Measurements from ENCODE around the gene BNIP3. TPM values are rescaled to one million over a fixed set of nuclear protein-coding genes. Genes with fewer than 3 reads are reported as not detected.

Gene BNIP3
- total and polyA plus RNA-seq, 4 experiments from 2014 or later = 29.8 to 37.0 (median 32.7) TPM

DNA sequence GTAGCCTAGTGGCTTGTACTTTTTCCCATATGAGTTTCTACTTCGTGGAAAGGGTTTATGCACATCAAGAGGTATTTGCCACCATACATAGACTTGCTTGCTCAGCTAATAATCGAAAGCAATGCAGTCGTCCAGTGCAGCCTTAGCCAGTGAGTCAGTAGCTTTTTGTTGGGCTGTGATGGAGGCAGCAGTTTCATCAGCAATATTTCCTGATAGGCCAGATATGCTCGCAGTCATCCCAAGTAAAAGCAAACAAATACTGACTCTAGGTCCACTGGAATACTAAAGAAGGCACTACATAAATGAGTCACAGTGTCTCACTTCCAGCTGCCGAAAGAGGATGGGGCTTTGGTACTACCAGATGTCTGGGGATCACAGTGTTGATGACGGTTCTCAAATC lies 2.1 kb upstream of the BNIP3 start:
- Histone ChIP-seq H3K36me3 (ENCODE audit: insufficient read depth, low read length) (no peaks in the 10 kb centered on the region), H3K4me3 (ENCODE audit: low read length in 2 of 2) (no peak overlapping the region), H3K27ac (ENCODE audit: low read depth, low read length) (no peak overlapping the region), H3K27me3 (ENCODE audit: insufficient read depth, low read length) (no peaks in the 10 kb centered on the region), H3K4me1 (ENCODE audit: insufficient read depth, low read length) (peaks cover 26% of the 10 kb centered on the region), H3K9me3 (ENCODE audit: control insufficient read depth in 1 of 2, low read length in 2 of 2) (no peaks in the 10 kb centered on the region)
- intact Hi-C loops (cut with micrococcal nuclease) = loop anchor here (5.0 kb wide), 1 partner anchor 554 kb away; the partner anchor contains the start of gene INPP5A
- peak overlapping the region; percentile 63 to 82 (median 74) for H3K4me3 Mint-ChIP-seq
- peak overlapping the region in 3 of 7 donors; percentile 25 to 89 (median 72) for H3K27ac Mint-ChIP-seq
- POLR2A ChIA-PET (ENCODE audit: partially characterized antibody) = no interaction called here
- H3K4me1 Mint-ChIP-seq = peaks cover 12 to 35% (median 21%) of the 10 kb centered on the region in 4 donors
- CTCF ChIA-PET (ENCODE audit: partially characterized antibody) = interaction anchor here (1.0 to 1.6 kb wide), 2 partner anchors 39 to 98 kb away, joined by 3 to 4 read pairs; no protein-coding TSS in a partner anchor
- no peaks in the 10 kb centered on the region for H3K27me3 Mint-ChIP-seq
- no peaks in the 10 kb centered on the region for H3K9me3 Mint-ChIP-seq
- peaks cover 0 to 1% of the 10 kb centered on the region in 2 donors for H3K36me3 Mint-ChIP-seq
- DNase-seq = no peak

DNA sequence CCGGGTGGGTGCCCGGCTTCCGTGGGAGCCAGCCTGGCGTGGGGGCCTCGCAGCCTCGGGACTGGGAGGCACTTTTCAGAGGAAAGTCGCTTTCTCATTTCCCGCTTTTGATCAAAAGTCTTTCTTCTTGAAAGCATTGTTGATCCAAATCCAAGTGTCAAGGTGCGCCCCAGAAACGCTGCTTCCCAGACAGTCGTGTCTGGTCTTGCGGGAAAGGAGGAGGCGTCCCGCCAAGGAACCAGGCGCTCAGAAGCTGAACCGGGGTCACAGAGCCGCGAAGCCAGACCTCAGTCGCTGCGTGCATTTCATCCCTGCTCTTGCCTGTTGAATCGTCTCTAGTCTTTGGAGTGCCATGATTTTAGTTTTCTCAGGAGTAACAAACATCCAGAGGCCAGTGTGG lies 1.1 kb upstream of the BNIP3 start:
- ChIA-PET CTCF (ENCODE audit: partially characterized antibody) (no interaction called here), POLR2A (ENCODE audit: partially characterized antibody) (interaction anchor here (1.3 to 2.9 kb wide), 4 partner anchors 10 to 87 kb away, joined by 3 to 21 read pairs (median 12); partner anchors contain the start of gene PPP2R2D)
- Mint-ChIP-seq H3K27ac (peak overlapping the region; percentile 12 to 89 (median 67)), H3K4me1 (peaks cover 15 to 44% (median 29%) of the 10 kb centered on the region in 4 donors), H3K9me3 (no peaks in the 10 kb centered on the region), H3K27me3 (no peaks in the 10 kb centered on the region), H3K36me3 (peaks cover 1 to 4% of the 10 kb centered on the region in 2 donors), H3K4me3 (peak overlapping the region; percentile 63 to 82 (median 74))
- H3K4me3 ChIP-seq (ENCODE audit: low read length in 2 of 2) = peak overlapping the region in 1 of 2 donors; percentile 43
- peaks cover 28% of the 10 kb centered on the region for H3K4me1 ChIP-seq (ENCODE audit: insufficient read depth, low read length)
- H3K27ac ChIP-seq (ENCODE audit: low read depth, low read length) = no peak overlapping the region
- no peaks in the 10 kb centered on the region for H3K27me3 ChIP-seq (ENCODE audit: insufficient read depth, low read length)
- intact Hi-C loops (cut with micrococcal nuclease) = loop anchor here (1.0 to 5.0 kb wide), 3 partner anchors 10 to 555 kb away; partner anchors contain the start of gene INPP5A
- no peaks in the 10 kb centered on the region for H3K9me3 ChIP-seq (ENCODE audit: control insufficient read depth in 1 of 2, low read length in 2 of 2)
- H3K36me3 ChIP-seq (ENCODE audit: insufficient read depth, low read length) = no peaks in the 10 kb centered on the region
- DNase-seq = no peak

GRCh38 chr10:131982185-131982756 lies 548 bp upstream of the BNIP3 start:
- POLR2A ChIA-PET (ENCODE audit: partially characterized antibody) = interaction anchor here (0.7 to 2.9 kb wide), 5 partner anchors 9 to 86 kb away, joined by 3 to 21 read pairs (median 4); partner anchors contain the start of gene PPP2R2D
- Mint-ChIP-seq H3K36me3 (peaks cover 1 to 9% of the 10 kb centered on the region in 2 donors), H3K4me1 (peaks cover 20 to 49% (median 34%) of the 10 kb centered on the region in 4 donors), H3K27ac (no peak overlapping the region), H3K9me3 (no peaks in the 10 kb centered on the region), H3K4me3 (peak overlapping the region; percentile 31 to 81 (median 62)), H3K27me3 (no peaks in the 10 kb centered on the region)
- H3K27ac ChIP-seq (ENCODE audit: low read depth, low read length) = peak overlapping the region; percentile 40
- H3K36me3 ChIP-seq (ENCODE audit: insufficient read depth, low read length) = no peaks in the 10 kb centered on the region
- H3K4me3 ChIP-seq (ENCODE audit: low read length in 2 of 2) = peak overlapping the region in 1 of 2 donors; percentile 43
- H3K4me1 ChIP-seq (ENCODE audit: insufficient read depth, low read length) = peaks cover 33% of the 10 kb centered on the region
- CTCF ChIA-PET (ENCODE audit: partially characterized antibody) = no interaction called here
- intact Hi-C loops (cut with micrococcal nuclease) = loop anchor here (1.0 to 5.0 kb wide), 3 partner anchors 10 to 555 kb away; partner anchors contain the start of gene INPP5A
- H3K27me3 ChIP-seq (ENCODE audit: insufficient read depth, low read length) = no peaks in the 10 kb centered on the region
- peak in 1 of 5 donors; percentile 18 for DNase-seq
- no peaks in the 10 kb centered on the region for H3K9me3 ChIP-seq (ENCODE audit: control insufficient read depth in 1 of 2, low read length in 2 of 2)

GRCh38 chr10:131980761-131981428 lies 828 bp downstream of the BNIP3 start:
- CTCF ChIA-PET (ENCODE audit: partially characterized antibody) = interaction anchor here (0.8 to 1.5 kb wide), 5 partner anchors 9 to 95 kb away, joined by 3 to 9 read pairs (median 5); no protein-coding TSS in a partner anchor
- no peak for DNase-seq
- Mint-ChIP-seq H3K27ac (peak overlapping the region; percentile 81 to 92 (median 87)), H3K4me1 (peaks cover 32 to 63% (median 45%) of the 10 kb centered on the region in 4 donors), H3K4me3 (peak overlapping the region; percentile 74 to 90 (median 86)), H3K27me3 (no peaks in the 10 kb centered on the region), H3K36me3 (peaks cover 1 to 9% of the 10 kb centered on the region in 2 donors), H3K9me3 (no peaks in the 10 kb centered on the region)
- H3K27ac ChIP-seq (ENCODE audit: low read depth, low read length) = peak overlapping the region; percentile 61
- no peaks in the 10 kb centered on the region for H3K36me3 ChIP-seq (ENCODE audit: insufficient read depth, low read length)
- peaks cover 42% of the 10 kb centered on the region for H3K4me1 ChIP-seq (ENCODE audit: insufficient read depth, low read length)
- peak overlapping the region; percentile 34 to 66 for H3K4me3 ChIP-seq (ENCODE audit: low read length in 2 of 2)
- intact Hi-C loops (cut with micrococcal nuclease) = loop anchor here (5.0 kb wide), 1 partner anchor 556 kb away; the partner anchor contains the start of gene INPP5A
- POLR2A ChIA-PET (ENCODE audit: partially characterized antibody) = interaction anchor here (1.3 to 2.9 kb wide), 3 partner anchors 8 to 80 kb away, joined by 6 to 21 read pairs (median 19); partner anchors contain the start of gene PPP2R2D
- H3K9me3 ChIP-seq (ENCODE audit: control insufficient read depth in 1 of 2, low read length in 2 of 2) = no peaks in the 10 kb centered on the region
- H3K27me3 ChIP-seq (ENCODE audit: insufficient read depth, low read length) = no peaks in the 10 kb centered on the region

DNA sequence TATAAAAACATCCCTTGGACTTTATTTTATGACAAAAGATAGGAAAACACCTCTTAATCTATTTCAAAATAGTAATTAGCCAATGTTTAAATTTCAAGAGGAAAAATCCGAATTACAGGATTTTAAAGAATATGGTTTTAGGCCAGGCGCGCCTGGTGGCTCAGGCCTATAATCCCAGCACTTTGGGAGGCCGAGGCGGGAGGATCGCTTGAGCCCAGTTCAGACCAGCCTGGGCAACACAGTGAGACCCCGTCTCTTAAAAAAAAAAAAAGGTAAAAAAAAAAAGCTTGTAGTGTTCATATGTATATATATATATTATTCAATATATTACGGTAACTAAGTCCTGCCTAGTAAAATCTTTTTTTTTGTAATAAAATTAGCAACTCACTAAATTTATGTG lies 1.4 kb downstream of the BNIP3 start:
- Histone ChIP-seq H3K4me1 (ENCODE audit: insufficient read depth, low read length) (peaks cover 48% of the 10 kb centered on the region), H3K4me3 (ENCODE audit: low read length in 2 of 2) (no peak overlapping the region), H3K27ac (ENCODE audit: low read depth, low read length) (no peak overlapping the region), H3K27me3 (ENCODE audit: insufficient read depth, low read length) (no peaks in the 10 kb centered on the region), H3K9me3 (ENCODE audit: control insufficient read depth in 1 of 2, low read length in 2 of 2) (no peaks in the 10 kb centered on the region), H3K36me3 (ENCODE audit: insufficient read depth, low read length) (no peaks in the 10 kb centered on the region)
- peak overlapping the region; percentile 25 to 90 (median 77) for H3K4me3 Mint-ChIP-seq
- H3K4me1 Mint-ChIP-seq = peaks cover 36 to 69% (median 50%) of the 10 kb centered on the region in 4 donors
- ChIA-PET POLR2A (ENCODE audit: partially characterized antibody) (interaction anchor here (1.3 to 2.9 kb wide), 2 partner anchors 7 to 76 kb away, joined by 6 to 21 read pairs; no protein-coding TSS in a partner anchor), CTCF (ENCODE audit: partially characterized antibody) (interaction anchor here (1.3 to 1.5 kb wide), 3 partner anchors 8 to 94 kb away, joined by 5 to 9 read pairs (median 5); no protein-coding TSS in a partner anchor)
- no peak for DNase-seq
- H3K36me3 Mint-ChIP-seq = peaks cover 1 to 9% of the 10 kb centered on the region in 2 donors
- H3K27me3 Mint-ChIP-seq = no peaks in the 10 kb centered on the region
- H3K27ac Mint-ChIP-seq = peak overlapping the region in 4 of 7 donors; percentile 27 to 82 (median 38)
- no peaks in the 10 kb centered on the region for H3K9me3 Mint-ChIP-seq
- intact Hi-C loops (cut with micrococcal nuclease) = loop anchor here (5.0 kb wide), 1 partner anchor 557 kb away; the partner anchor contains the start of gene INPP5A

- peaks cover 4 to 9% of the 10 kb centered on the region in 2 donors for H3K36me3 Mint-ChIP-seq
- no peaks in the 10 kb centered on the region for H3K9me3 ChIP-seq (ENCODE audit: control insufficient read depth in 1 of 2, low read length in 2 of 2)
- no peaks in the 10 kb centered on the region for H3K9me3 Mint-ChIP-seq
- no peaks in the 10 kb centered on the region for H3K27me3 Mint-ChIP-seq
- intact Hi-C loops (cut with micrococcal nuclease) = loop anchor here (5.0 kb wide), 1 partner anchor 557 kb away; the partner anchor contains the start of gene INPP5A
- no peak for DNase-seq
- no peak overlapping the region for H3K4me3 ChIP-seq (ENCODE audit: low read length in 2 of 2)
- H3K36me3 ChIP-seq (ENCODE audit: insufficient read depth, low read length) = no peaks in the 10 kb centered on the region
- H3K27ac Mint-ChIP-seq = peak overlapping the region; percentile 27 to 90 (median 72)
- H3K4me1 ChIP-seq (ENCODE audit: insufficient read depth, low read length) = peaks cover 53% of the 10 kb centered on the region
- peaks cover 41 to 73% (median 54%) of the 10 kb centered on the region in 4 donors for H3K4me1 Mint-ChIP-seq
- no peaks in the 10 kb centered on the region for H3K27me3 ChIP-seq (ENCODE audit: insufficient read depth, low read length)
- POLR2A ChIA-PET (ENCODE audit: partially characterized antibody) = no interaction called here
- peak overlapping the region; percentile 48 to 77 (median 62) for H3K4me3 Mint-ChIP-seq
- CTCF ChIA-PET (ENCODE audit: partially characterized antibody) = no interaction called here
- no peak overlapping the region for H3K27ac ChIP-seq (ENCODE audit: low read depth, low read length)
Measured at GRCh38 chr10:131979821-131980270, 1.9 kb downstream of the BNIP3 start.

All from CD4-positive, alpha-beta memory T cell (primary cell).